ENCODE data around the gene ALKAL2. TPM values are rescaled to one million over a fixed set of nuclear protein-coding genes. Genes with fewer than 3 reads are reported as not detected.

ALKAL2 gene
- total RNA-seq, 4 donors from 2014 or later: 21.9 to 96.6 (median 46.1) TPM

DNA sequence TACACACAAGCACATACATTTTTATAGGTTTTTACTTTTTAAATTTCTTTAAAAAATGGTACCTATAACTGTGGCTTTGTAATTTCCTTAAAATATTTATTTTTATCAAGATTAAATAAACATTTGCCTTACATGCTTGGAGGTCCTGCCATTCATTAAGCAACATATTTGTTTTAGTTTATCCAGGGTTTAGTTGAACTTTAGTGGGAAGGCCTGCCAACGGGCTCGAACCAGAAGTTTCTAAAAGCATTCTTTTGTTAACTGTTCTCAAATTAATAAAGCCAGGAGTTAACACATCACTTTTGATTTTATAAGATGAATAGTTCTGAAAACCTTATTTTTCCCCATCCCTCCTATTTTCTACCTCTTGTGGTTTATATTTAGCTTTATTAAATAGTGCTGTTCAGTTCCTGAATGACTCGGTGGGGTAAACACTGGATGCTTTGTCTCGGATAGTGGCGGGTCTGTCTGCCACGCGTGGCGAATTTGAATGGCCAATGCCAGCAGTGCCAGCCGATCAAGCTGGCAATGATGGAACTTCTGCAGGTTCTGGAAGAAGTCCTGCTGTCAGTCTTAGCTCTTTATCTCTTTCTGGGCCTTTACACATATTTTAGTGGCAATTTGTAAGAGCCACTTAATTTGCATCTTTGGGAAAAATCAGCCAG, 56.2 kb downstream of the ALKAL2 start:
- TF ChIP-seq, protein P1, sequence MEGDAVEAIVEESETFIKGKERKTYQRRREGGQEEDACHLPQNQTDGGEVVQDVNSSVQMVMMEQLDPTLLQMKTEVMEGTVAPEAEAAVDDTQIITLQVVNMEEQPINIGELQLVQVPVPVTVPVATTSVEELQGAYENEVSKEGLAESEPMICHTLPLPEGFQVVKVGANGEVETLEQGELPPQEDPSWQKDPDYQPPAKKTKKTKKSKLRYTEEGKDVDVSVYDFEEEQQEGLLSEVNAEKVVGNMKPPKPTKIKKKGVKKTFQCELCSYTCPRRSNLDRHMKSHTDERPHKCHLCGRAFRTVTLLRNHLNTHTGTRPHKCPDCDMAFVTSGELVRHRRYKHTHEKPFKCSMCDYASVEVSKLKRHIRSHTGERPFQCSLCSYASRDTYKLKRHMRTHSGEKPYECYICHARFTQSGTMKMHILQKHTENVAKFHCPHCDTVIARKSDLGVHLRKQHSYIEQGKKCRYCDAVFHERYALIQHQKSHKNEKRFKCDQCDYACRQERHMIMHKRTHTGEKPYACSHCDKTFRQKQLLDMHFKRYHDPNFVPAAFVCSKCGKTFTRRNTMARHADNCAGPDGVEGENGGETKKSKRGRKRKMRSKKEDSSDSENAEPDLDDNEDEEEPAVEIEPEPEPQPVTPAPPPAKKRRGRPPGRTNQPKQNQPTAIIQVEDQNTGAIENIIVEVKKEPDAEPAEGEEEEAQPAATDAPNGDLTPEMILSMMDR (IDR thresholded peaks at IDR 0.05): no peak
- no peak for TF ChIP-seq EP300 (IDR thresholded peaks at IDR 0.05)
- no peak for TF ChIP-seq POLR2A (IDR thresholded peaks at IDR 0.05)
- Histone ChIP-seq H3K36me3 (peaks cover 0 to 48% (median 0%) of the 10 kb centered on the region in 3 donors), H3K4me1 (no peaks in the 10 kb centered on the region), H3K27me3 (no peaks in the 10 kb centered on the region), H3K4me3 (no peak overlapping the region), H3K27ac (no peak overlapping the region), H3K9me3 (no peaks in the 10 kb centered on the region)
- no peak for DNase-seq (ENCODE audit: low spot score in 2 of 2)
- WGBS, 2 donors: 47 to 54% methylated on average over 9 of the region's 9 CpGs

Other genes starting within 250 kb of the ALKAL2 start
- under 1 TPM in 3 of 4 donors, not detected in 1; 0.39 to 0.84 (median 0.66) TPM for gene FAM110C, start 241.6 kb downstream of the ALKAL2 start, total RNA-seq
- 10 to 100 TPM; 22.2 to 36.0 (median 30.0) TPM for gene SH3YL1, start 24.1 kb downstream of the ALKAL2 start, total RNA-seq
- gene ACP1, start 23.1 kb downstream of the ALKAL2 start, total RNA-seq: 10 to 100 TPM; 31.2 to 71.2 (median 52.5) TPM

All from tibial nerve (tissue), 4 donors.